Measurements from ENCODE around the gene FOXP2.

The FOXP2 gene

GRCh38 chr7:114660126-114660486, 245.5 kb downstream of the FOXP2 start:
- DNase-seq: no peak

- DNase-seq: no peak
These were observed 246.1 kb downstream of the FOXP2 start for GRCh38 chr7:114660753-114661152.

GRCh38 chr7:114662002-114662677, 247.5 kb downstream of the FOXP2 start:
- no peak for DNase-seq

- DNase-seq: no peak
These were observed 248.9 kb downstream of the FOXP2 start for GRCh38 chr7:114663502-114663901.

GRCh38 chr7:114670676-114671075, 256.1 kb downstream of the FOXP2 start:
- no peak for DNase-seq

GRCh38 chr7:114671563-114672123, 257.0 kb downstream of the FOXP2 start:
- DNase-seq: no peak

GRCh38 chr7:114678116-114678515, 263.5 kb downstream of the FOXP2 start:
- no peak for DNase-seq

- no peak for DNase-seq
These were observed 272.6 kb downstream of the FOXP2 start for GRCh38 chr7:114687238-114687637.

GRCh38 chr7:114688443-114689055, 273.9 kb downstream of the FOXP2 start:
- DNase-seq: no peak

GRCh38 chr7:114689406-114689805, 274.8 kb downstream of the FOXP2 start:
- no peak for DNase-seq

GRCh38 chr7:114691605-114692004, 277.0 kb downstream of the FOXP2 start:
- no peak for DNase-seq

GRCh38 chr7:114695182-114695581, 280.6 kb downstream of the FOXP2 start:
- no peak for DNase-seq

- no peak for DNase-seq
These were observed 285.8 kb downstream of the FOXP2 start for GRCh38 chr7:114700247-114700928.

GRCh38 chr7:114703677-114704076, 289.1 kb downstream of the FOXP2 start:
- DNase-seq: no peak

- DNase-seq: no peak
These were observed 294.0 kb downstream of the FOXP2 start for GRCh38 chr7:114708646-114709045.

- no peak for DNase-seq
These were observed 295.9 kb downstream of the FOXP2 start for GRCh38 chr7:114710499-114710898.

- DNase-seq: no peak
These were observed 296.6 kb downstream of the FOXP2 start for GRCh38 chr7:114711241-114711640.

GRCh38 chr7:114715907-114716306, 301.3 kb downstream of the FOXP2 start:
- DNase-seq: no peak

- no peak for DNase-seq
These were observed 304.2 kb downstream of the FOXP2 start for GRCh38 chr7:114718861-114719260.

GRCh38 chr7:114720725-114721124, 306.1 kb downstream of the FOXP2 start:
- DNase-seq: no peak

GRCh38 chr7:114722562-114722961, 307.9 kb downstream of the FOXP2 start:
- DNase-seq: no peak

- no peak for DNase-seq
These were observed 308.7 kb downstream of the FOXP2 start for GRCh38 chr7:114723308-114723707.

- DNase-seq: no peak
These were observed 325.5 kb downstream of the FOXP2 start for GRCh38 chr7:114740095-114740494.

GRCh38 chr7:114740941-114741340, 326.3 kb downstream of the FOXP2 start:
- DNase-seq: no peak
